SK-N-SH treated with all-trans-retinoic acid at 6 μM for 48 hours (cell line): ENCODE data around the gene WIPF1.

Experiments used
- ARNTL ChIP-seq: fragments of 450-650 bp; formaldehyde crosslinking; IDR thresholded peaks from 2 replicates; pipeline ENCODE4 v1.5.0; 2020; ENCODE audit warnings: low read depth, mild to moderate bottlenecking, moderate library complexity, borderline replicate concordance
- BACH2 ChIP-seq: fragments of 250-450 bp; sonication (Bioruptor Pico); IDR thresholded peaks from 2 replicates; pipeline ENCODE4 v1.9.0; 2021; ENCODE audit warnings: mild to moderate bottlenecking, borderline replicate concordance
- ESRRG ChIP-seq: fragments of 250-450 bp; sonication (Bioruptor Pico); IDR thresholded peaks from 2 replicates; pipeline ENCODE4 v1.6.1; 2021; ENCODE audit warnings: mild to moderate bottlenecking
- ISL1 ChIP-seq: fragments of 250-450 bp; sonication (Bioruptor Pico); IDR thresholded peaks from 2 replicates; pipeline ENCODE4 v2.1.2; 2022; ENCODE audit warnings: mild to moderate bottlenecking, moderate library complexity
- PPARA ChIP-seq: fragments of 250-450 bp; sonication (Bioruptor Pico); IDR thresholded peaks from 2 replicates; pipeline ENCODE4 v1.5.0; 2020; ENCODE audit warnings: mild to moderate bottlenecking, borderline replicate concordance
- RARB ChIP-seq: fragments of 250-450 bp; sonication (Bioruptor Pico); IDR thresholded peaks from 2 replicates; pipeline ENCODE4 v1.8.0; 2021; ENCODE audit warnings: mild to moderate bottlenecking, moderate library complexity
- TCF4 ChIP-seq: fragments of 250-450 bp; sonication (Bioruptor Pico); IDR thresholded peaks from 2 replicates; pipeline ENCODE4 v1.8.0; 2021; ENCODE audit warnings: mild to moderate bottlenecking, moderate library complexity, borderline replicate concordance
- TOX ChIP-seq: fragments of 250-450 bp; sonication (Bioruptor Pico); IDR thresholded peaks from 2 replicates; pipeline ENCODE4 v1.8.0; 2021; ENCODE audit warnings: mild to moderate bottlenecking, moderate library complexity, borderline replicate concordance
- ZC3H10 ChIP-seq: fragments of 250-450 bp; sonication (Bioruptor Pico); IDR thresholded peaks from 2 replicates; pipeline ENCODE4 v1.5.1; 2021; ENCODE audit warnings: mild to moderate bottlenecking, moderate library complexity
- ZFP3 ChIP-seq: fragments of 250-450 bp; sonication (Bioruptor Pico); IDR thresholded peaks from 2 replicates; pipeline ENCODE4 v1.5.0; 2020; ENCODE audit warnings: mild to moderate bottlenecking, moderate library complexity
- ZFP30 ChIP-seq: fragments of 450-650 bp; formaldehyde crosslinking; IDR thresholded peaks from 2 replicates; pipeline ENCODE4 v1.5.0; 2022; ENCODE audit warnings: mild to moderate bottlenecking, moderate library complexity
- ZNF70 ChIP-seq: fragments of 450-650 bp; formaldehyde crosslinking; IDR thresholded peaks from 2 replicates; pipeline ENCODE4 v1.5.0; 2020; ENCODE audit warnings: mild to moderate bottlenecking, moderate library complexity
- TF ChIP-seq, protein P1 (sequence below): fragments of 250-450 bp; sonication (Bioruptor Pico); IDR thresholded peaks from 2 replicates; pipeline ENCODE4 v1.8.0; 2020; ENCODE audit warnings: mild to moderate bottlenecking, moderate library complexity, borderline replicate concordance

DNA sequence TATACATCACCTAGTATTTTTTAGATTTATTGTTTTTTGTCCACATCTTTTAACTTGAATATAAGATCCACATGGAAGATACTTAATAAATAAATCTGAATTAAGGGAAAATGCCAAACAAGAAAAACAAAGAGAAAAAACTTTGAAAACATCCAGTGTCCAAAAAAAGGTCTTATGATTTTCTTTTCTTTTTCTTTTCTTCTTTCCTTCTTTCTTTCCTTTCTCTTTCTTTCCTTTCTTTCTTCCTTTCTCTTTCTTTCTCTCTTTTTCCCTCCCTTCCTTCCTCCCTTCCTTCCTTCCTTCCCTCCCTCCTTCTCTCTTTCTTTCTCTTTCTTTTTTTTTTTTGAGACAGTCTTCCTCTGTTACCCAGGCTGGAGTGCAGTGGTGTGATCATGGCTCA, 29.6 kb upstream of the WIPF1 start:
- TF ChIP-seq ZFP3 (CRISPR knock-in tag) = no peak
- TF ChIP-seq, protein P1, sequence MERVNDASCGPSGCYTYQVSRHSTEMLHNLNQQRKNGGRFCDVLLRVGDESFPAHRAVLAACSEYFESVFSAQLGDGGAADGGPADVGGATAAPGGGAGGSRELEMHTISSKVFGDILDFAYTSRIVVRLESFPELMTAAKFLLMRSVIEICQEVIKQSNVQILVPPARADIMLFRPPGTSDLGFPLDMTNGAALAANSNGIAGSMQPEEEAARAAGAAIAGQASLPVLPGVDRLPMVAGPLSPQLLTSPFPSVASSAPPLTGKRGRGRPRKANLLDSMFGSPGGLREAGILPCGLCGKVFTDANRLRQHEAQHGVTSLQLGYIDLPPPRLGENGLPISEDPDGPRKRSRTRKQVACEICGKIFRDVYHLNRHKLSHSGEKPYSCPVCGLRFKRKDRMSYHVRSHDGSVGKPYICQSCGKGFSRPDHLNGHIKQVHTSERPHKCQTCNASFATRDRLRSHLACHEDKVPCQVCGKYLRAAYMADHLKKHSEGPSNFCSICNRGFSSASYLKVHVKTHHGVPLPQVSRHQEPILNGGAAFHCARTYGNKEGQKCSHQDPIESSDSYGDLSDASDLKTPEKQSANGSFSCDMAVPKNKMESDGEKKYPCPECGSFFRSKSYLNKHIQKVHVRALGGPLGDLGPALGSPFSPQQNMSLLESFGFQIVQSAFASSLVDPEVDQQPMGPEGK (CRISPR knock-in tag) = no peak
- TF ChIP-seq ESRRG (CRISPR knock-in tag) = no peak
- no peak for TF ChIP-seq ZFP30 (CRISPR knock-in tag)
- TF ChIP-seq TCF4 (CRISPR knock-in tag) = no peak
- TF ChIP-seq RARB (CRISPR knock-in tag) = no peak
- TF ChIP-seq TOX = no peak
- no peak for TF ChIP-seq ISL1 (CRISPR knock-in tag)
- no peak for TF ChIP-seq ARNTL (CRISPR knock-in tag)
- no peak for TF ChIP-seq ZNF70 (CRISPR knock-in tag)
- no peak for TF ChIP-seq PPARA (CRISPR knock-in tag)
- TF ChIP-seq BACH2 (CRISPR knock-in tag) = no peak
- TF ChIP-seq ZC3H10 (CRISPR knock-in tag) = no peak
